ENCODE data around the gene SLC2A11.
A peak's percentile ranks its signal among the peaks of the same experiment; 100 is the strongest.
"Not testable (repeated sequence)": the region's sequence is repeated elsewhere in the genome, so short reads cannot be mapped to it uniquely, and the experiment has no call there.

The SLC2A11 gene

GRCh38 chr22:23904573-23905254 is 47.0 kb downstream of the SLC2A11 start:
- no peak overlapping the region for H3K27ac ChIP-seq (ENCODE audit: low read depth, low read length)
- H3K9me3 ChIP-seq (ENCODE audit: control insufficient read depth in 5 of 5, low read length in 5 of 5), result no peaks in the 10 kb centered on the region
- no peak overlapping the region for H3K9ac ChIP-seq (ENCODE audit: low read length in 5 of 5)
- H3K4me3 ChIP-seq (ENCODE audit: low read depth in 1 of 5, low read length in 5 of 5), result no peak overlapping the region
- peaks cover 0 to 11% (median 5%) of the 10 kb centered on the region in 5 donors for H3K4me1 ChIP-seq (ENCODE audit: control insufficient read depth in 5 of 5, insufficient read depth in 5 of 5, low read length in 5 of 5)
- no peaks in the 10 kb centered on the region for H3K36me3 ChIP-seq (ENCODE audit: control insufficient read depth in 5 of 5, insufficient read depth in 5 of 5, low read length in 5 of 5)
- peaks cover 0 to 4% (median 0%) of the 10 kb centered on the region in 5 donors for H3K27me3 ChIP-seq (ENCODE audit: control insufficient read depth in 5 of 5, insufficient read depth in 4 of 5, low read length in 5 of 5)

DNA sequence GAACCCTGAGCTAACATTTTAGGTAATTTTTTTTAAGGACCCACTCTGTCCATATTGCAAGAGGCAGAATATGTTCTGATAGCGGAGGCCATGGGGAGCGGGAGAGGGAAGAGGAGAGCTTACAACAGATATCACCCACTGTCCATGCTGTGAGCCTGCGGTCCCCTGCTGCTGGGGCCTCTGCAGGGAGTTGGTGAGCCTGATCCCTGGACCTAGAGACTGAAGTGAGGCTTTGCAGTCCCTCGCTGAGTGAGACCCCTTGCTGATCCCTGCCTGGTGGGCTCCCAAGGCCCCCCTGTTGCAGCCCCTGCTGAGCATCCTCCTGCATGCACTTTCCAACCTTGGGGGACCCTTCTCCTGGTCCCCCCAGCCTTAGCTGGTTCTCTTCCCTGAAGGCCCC is 49.0 kb downstream of the SLC2A11 start:
- no peak overlapping the region for H3K27ac ChIP-seq (ENCODE audit: low read depth, low read length)
- H3K36me3 ChIP-seq (ENCODE audit: control insufficient read depth in 5 of 5, insufficient read depth in 5 of 5, low read length in 5 of 5), result no peaks in the 10 kb centered on the region
- no peak overlapping the region for H3K4me3 ChIP-seq (ENCODE audit: low read depth in 1 of 5, low read length in 5 of 5)
- peaks cover 0 to 4% (median 0%) of the 10 kb centered on the region in 5 donors for H3K27me3 ChIP-seq (ENCODE audit: control insufficient read depth in 5 of 5, insufficient read depth in 4 of 5, low read length in 5 of 5)
- H3K4me1 ChIP-seq (ENCODE audit: control insufficient read depth in 5 of 5, insufficient read depth in 5 of 5, low read length in 5 of 5), result peaks cover 0 to 11% (median 5%) of the 10 kb centered on the region in 5 donors
- H3K9me3 ChIP-seq (ENCODE audit: control insufficient read depth in 5 of 5, low read length in 5 of 5), result no peaks in the 10 kb centered on the region
- no peak overlapping the region for H3K9ac ChIP-seq (ENCODE audit: low read length in 5 of 5)

- not testable (repeated sequence) for H3K9me3 ChIP-seq (ENCODE audit: control insufficient read depth in 5 of 5, low read length in 5 of 5); H3K27me3 ChIP-seq (ENCODE audit: control insufficient read depth in 5 of 5, insufficient read depth in 4 of 5, low read length in 5 of 5); H3K27ac ChIP-seq (ENCODE audit: low read depth, low read length); H3K9ac ChIP-seq (ENCODE audit: low read length in 5 of 5); H3K36me3 ChIP-seq (ENCODE audit: control insufficient read depth in 5 of 5, insufficient read depth in 5 of 5, low read length in 5 of 5); H3K4me3 ChIP-seq (ENCODE audit: low read depth in 1 of 5, low read length in 5 of 5)
- peaks cover 0 to 11% (median 5%) of the 10 kb centered on the region in 5 donors for H3K4me1 ChIP-seq (ENCODE audit: control insufficient read depth in 5 of 5, insufficient read depth in 5 of 5, low read length in 5 of 5)
Measured at GRCh38 chr22:23907423-23907822, 49.7 kb downstream of the SLC2A11 start.

- Histone ChIP-seq H3K9ac (ENCODE audit: low read length in 5 of 5) (no peak overlapping the region), H3K9me3 (ENCODE audit: control insufficient read depth in 5 of 5, low read length in 5 of 5) (no peaks in the 10 kb centered on the region), H3K36me3 (ENCODE audit: control insufficient read depth in 5 of 5, insufficient read depth in 5 of 5, low read length in 5 of 5) (no peaks in the 10 kb centered on the region), H3K27ac (ENCODE audit: low read depth, low read length) (no peak overlapping the region), H3K4me1 (ENCODE audit: control insufficient read depth in 5 of 5, insufficient read depth in 5 of 5, low read length in 5 of 5) (peaks cover 0 to 19% (median 13%) of the 10 kb centered on the region in 5 donors), H3K27me3 (ENCODE audit: control insufficient read depth in 5 of 5, insufficient read depth in 4 of 5, low read length in 5 of 5) (peaks cover 0 to 4% (median 0%) of the 10 kb centered on the region in 5 donors), H3K4me3 (ENCODE audit: low read depth in 1 of 5, low read length in 5 of 5) (no peak overlapping the region)
Measured at GRCh38 chr22:23908587-23909205, 51.0 kb downstream of the SLC2A11 start.

DNA sequence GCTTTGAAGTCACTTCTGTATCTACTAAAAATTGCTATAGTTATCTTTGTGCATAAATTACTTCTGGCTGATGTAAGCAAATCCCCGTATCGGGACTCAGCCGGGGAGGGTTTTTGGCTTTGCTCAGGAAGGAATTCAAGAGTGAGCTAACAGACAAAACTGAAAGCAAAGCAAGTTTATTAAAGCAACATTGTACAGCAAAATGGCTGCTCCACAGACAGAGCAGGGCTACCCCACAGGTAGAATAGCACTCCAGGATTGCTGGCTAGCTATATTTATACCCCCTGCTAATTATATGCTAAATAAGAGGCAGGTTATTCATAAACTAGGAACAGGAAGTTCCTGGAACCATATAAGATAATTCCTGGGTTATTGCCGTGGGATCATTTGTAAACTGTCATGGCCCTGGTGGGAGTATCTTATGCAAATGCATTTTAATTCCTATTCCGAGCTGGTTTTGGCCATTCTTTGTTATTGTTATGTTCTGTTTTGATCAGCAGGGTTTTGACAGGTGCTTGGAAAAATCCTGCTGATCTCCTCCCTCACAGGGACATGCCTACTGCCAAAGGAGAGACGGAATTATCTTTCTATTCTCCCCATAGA is 51.7 kb downstream of the SLC2A11 start:
- Histone ChIP-seq H3K4me1 (ENCODE audit: control insufficient read depth in 5 of 5, insufficient read depth in 5 of 5, low read length in 5 of 5) (peaks cover 2 to 24% (median 14%) of the 10 kb centered on the region in 5 donors), H3K27me3 (ENCODE audit: control insufficient read depth in 5 of 5, insufficient read depth in 4 of 5, low read length in 5 of 5) (peaks cover 0 to 4% (median 0%) of the 10 kb centered on the region in 5 donors), H3K9me3 (ENCODE audit: control insufficient read depth in 5 of 5, low read length in 5 of 5) (no peaks in the 10 kb centered on the region), H3K27ac (ENCODE audit: low read depth, low read length) (no peak overlapping the region), H3K9ac (ENCODE audit: low read length in 5 of 5) (no peak overlapping the region), H3K4me3 (ENCODE audit: low read depth in 1 of 5, low read length in 5 of 5) (peak overlapping the region in 1 of 5 donors; percentile 31), H3K36me3 (ENCODE audit: control insufficient read depth in 5 of 5, insufficient read depth in 5 of 5, low read length in 5 of 5) (no peaks in the 10 kb centered on the region)

GRCh38 chr22:23910496-23911190 is 53.0 kb downstream of the SLC2A11 start:
- H3K9ac ChIP-seq (ENCODE audit: low read length in 5 of 5), result no peak overlapping the region

GRCh38 chr22:23911318-23911980 is 53.8 kb downstream of the SLC2A11 start:
- Histone ChIP-seq H3K27ac (ENCODE audit: low read depth, low read length) (no peak overlapping the region), H3K36me3 (ENCODE audit: control insufficient read depth in 5 of 5, insufficient read depth in 5 of 5, low read length in 5 of 5) (no peaks in the 10 kb centered on the region), H3K4me3 (ENCODE audit: low read depth in 1 of 5, low read length in 5 of 5) (no peak overlapping the region), H3K27me3 (ENCODE audit: control insufficient read depth in 5 of 5, insufficient read depth in 4 of 5, low read length in 5 of 5) (peaks cover 0 to 2% (median 0%) of the 10 kb centered on the region in 5 donors), H3K9ac (ENCODE audit: low read length in 5 of 5) (no peak overlapping the region), H3K9me3 (ENCODE audit: control insufficient read depth in 5 of 5, low read length in 5 of 5) (no peaks in the 10 kb centered on the region), H3K4me1 (ENCODE audit: control insufficient read depth in 5 of 5, insufficient read depth in 5 of 5, low read length in 5 of 5) (peaks cover 2 to 24% (median 14%) of the 10 kb centered on the region in 5 donors)

More at GRCh38 chr22:23910496-23911190, 53.0 kb downstream of the SLC2A11 start:
- no peaks in the 10 kb centered on the region for H3K36me3 ChIP-seq (ENCODE audit: control insufficient read depth in 5 of 5, insufficient read depth in 5 of 5, low read length in 5 of 5)
- no peak overlapping the region for H3K27ac ChIP-seq (ENCODE audit: low read depth, low read length)
- H3K27me3 ChIP-seq (ENCODE audit: control insufficient read depth in 5 of 5, insufficient read depth in 4 of 5, low read length in 5 of 5), result peaks cover 0 to 2% (median 0%) of the 10 kb centered on the region in 5 donors
- H3K9me3 ChIP-seq (ENCODE audit: control insufficient read depth in 5 of 5, low read length in 5 of 5), result no peaks in the 10 kb centered on the region
- H3K4me1 ChIP-seq (ENCODE audit: control insufficient read depth in 5 of 5, insufficient read depth in 5 of 5, low read length in 5 of 5), result peaks cover 2 to 24% (median 14%) of the 10 kb centered on the region in 5 donors
- H3K4me3 ChIP-seq (ENCODE audit: low read depth in 1 of 5, low read length in 5 of 5), result no peak overlapping the region

- H3K36me3 ChIP-seq (ENCODE audit: control insufficient read depth in 5 of 5, insufficient read depth in 5 of 5, low read length in 5 of 5), result no peaks in the 10 kb centered on the region
- H3K4me1 ChIP-seq (ENCODE audit: control insufficient read depth in 5 of 5, insufficient read depth in 5 of 5, low read length in 5 of 5), result peaks cover 2 to 24% (median 14%) of the 10 kb centered on the region in 5 donors
- no peaks in the 10 kb centered on the region for H3K9me3 ChIP-seq (ENCODE audit: control insufficient read depth in 5 of 5, low read length in 5 of 5)
- H3K27ac ChIP-seq (ENCODE audit: low read depth, low read length), result no peak overlapping the region
- no peak overlapping the region for H3K9ac ChIP-seq (ENCODE audit: low read length in 5 of 5)
- peaks cover 0 to 2% (median 0%) of the 10 kb centered on the region in 5 donors for H3K27me3 ChIP-seq (ENCODE audit: control insufficient read depth in 5 of 5, insufficient read depth in 4 of 5, low read length in 5 of 5)
- H3K4me3 ChIP-seq (ENCODE audit: low read depth in 1 of 5, low read length in 5 of 5), result no peak overlapping the region
Measured at GRCh38 chr22:23912293-23912903, 54.7 kb downstream of the SLC2A11 start.

DNA sequence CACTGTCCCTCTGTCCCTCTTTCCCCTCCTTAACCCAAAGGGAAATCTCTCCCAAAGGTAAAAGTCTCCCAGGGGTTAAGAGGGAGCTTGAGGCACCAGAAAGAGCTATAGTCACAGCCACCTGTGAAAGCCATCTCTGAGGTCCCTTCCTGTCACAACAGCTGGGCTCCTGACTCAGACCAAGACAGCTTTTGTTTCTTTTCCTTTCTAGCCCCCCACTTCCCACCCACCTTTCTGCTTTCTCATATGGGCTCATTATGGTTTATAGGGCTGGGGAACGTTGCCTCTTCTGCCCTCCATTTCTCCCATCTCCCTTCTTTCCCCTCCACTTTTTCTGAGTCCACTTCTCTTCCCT is 55.6 kb downstream of the SLC2A11 start:
- H3K9me3 ChIP-seq (ENCODE audit: control insufficient read depth in 5 of 5, low read length in 5 of 5), result no peaks in the 10 kb centered on the region
- H3K4me3 ChIP-seq (ENCODE audit: low read depth in 1 of 5, low read length in 5 of 5), result peak overlapping the region; percentile 81 to 91 (median 83)
- H3K4me1 ChIP-seq (ENCODE audit: control insufficient read depth in 5 of 5, insufficient read depth in 5 of 5, low read length in 5 of 5), result peaks cover 2 to 24% (median 14%) of the 10 kb centered on the region in 5 donors
- peak overlapping the region; percentile 78 for H3K27ac ChIP-seq (ENCODE audit: low read depth, low read length)
- peak overlapping the region; percentile 52 to 87 (median 85) for H3K9ac ChIP-seq (ENCODE audit: low read length in 5 of 5)
- H3K36me3 ChIP-seq (ENCODE audit: control insufficient read depth in 5 of 5, insufficient read depth in 5 of 5, low read length in 5 of 5), result no peaks in the 10 kb centered on the region
- no peaks in the 10 kb centered on the region for H3K27me3 ChIP-seq (ENCODE audit: control insufficient read depth in 5 of 5, insufficient read depth in 4 of 5, low read length in 5 of 5)
